ENCODE measurements around the gene ASPG. TPM values are rescaled to one million over a fixed set of nuclear protein-coding genes. Genes with fewer than 3 reads are reported as not detected.

The ASPG gene
- total RNA-seq, 1 experiment from 2014 or later: not detected

GRCh38 chr14:104081261-104081835, 4.2 kb upstream of the ASPG start:
- TF ChIP-seq CTCF (IDR thresholded peaks at IDR 0.05; ENCODE audit: unreplicated experiment): no peak
- Mint-ChIP-seq H3K27ac (ENCODE audit: unreplicated experiment) (no peak overlapping the region), H3K27me3 (ENCODE audit: unreplicated experiment) (peaks cover 63% of the 10 kb centered on the region), H3K36me3 (ENCODE audit: insufficient read depth, unreplicated experiment) (no peaks in the 10 kb centered on the region), H3K4me1 (ENCODE audit: low read depth, unreplicated experiment) (no peaks in the 10 kb centered on the region), H3K4me3 (ENCODE audit: low read depth, unreplicated experiment) (no peak overlapping the region), H3K9me3 (ENCODE audit: low read depth, unreplicated experiment) (no peaks in the 10 kb centered on the region)
- intact Hi-C loops (cut with micrococcal nuclease; ENCODE audit: unreplicated experiment): no loop called here
- no peak for DNase-seq
- BruUV-seq (replicated peaks): no TSS peak
- CTCF ChIA-PET: no interaction called here

GRCh38 chr14:104081951-104082464, 3.5 kb upstream of the ASPG start:
- H3K4me3 Mint-ChIP-seq (ENCODE audit: low read depth, unreplicated experiment): no peak overlapping the region
- H3K9me3 Mint-ChIP-seq (ENCODE audit: low read depth, unreplicated experiment): no peaks in the 10 kb centered on the region
- H3K27me3 Mint-ChIP-seq (ENCODE audit: unreplicated experiment): peaks cover 61% of the 10 kb centered on the region
- no peaks in the 10 kb centered on the region for H3K4me1 Mint-ChIP-seq (ENCODE audit: low read depth, unreplicated experiment)
- no peaks in the 10 kb centered on the region for H3K36me3 Mint-ChIP-seq (ENCODE audit: insufficient read depth, unreplicated experiment)
- BruUV-seq (replicated peaks): no TSS peak
- intact Hi-C loops (cut with micrococcal nuclease; ENCODE audit: unreplicated experiment): no loop called here
- H3K27ac Mint-ChIP-seq (ENCODE audit: unreplicated experiment): no peak overlapping the region
- DNase-seq: no peak
- CTCF ChIA-PET: no interaction called here
- TF ChIP-seq CTCF (IDR thresholded peaks at IDR 0.05; ENCODE audit: unreplicated experiment): no peak

- no peak for TF ChIP-seq CTCF (IDR thresholded peaks at IDR 0.05; ENCODE audit: unreplicated experiment)
- H3K27ac Mint-ChIP-seq (ENCODE audit: unreplicated experiment): no peak overlapping the region
- H3K4me3 Mint-ChIP-seq (ENCODE audit: low read depth, unreplicated experiment): no peak overlapping the region
- H3K36me3 Mint-ChIP-seq (ENCODE audit: insufficient read depth, unreplicated experiment): no peaks in the 10 kb centered on the region
- peaks cover 68% of the 10 kb centered on the region for H3K27me3 Mint-ChIP-seq (ENCODE audit: unreplicated experiment)
- no peak for DNase-seq
- H3K9me3 Mint-ChIP-seq (ENCODE audit: low read depth, unreplicated experiment): no peaks in the 10 kb centered on the region
- intact Hi-C loops (cut with micrococcal nuclease; ENCODE audit: unreplicated experiment): no loop called here
- no peaks in the 10 kb centered on the region for H3K4me1 Mint-ChIP-seq (ENCODE audit: low read depth, unreplicated experiment)
- BruUV-seq (replicated peaks): no TSS peak
- CTCF ChIA-PET: no interaction called here
These were observed 2.7 kb upstream of the ASPG start for GRCh38 chr14:104082807-104083206.

- peaks cover 69% of the 10 kb centered on the region for H3K27me3 Mint-ChIP-seq (ENCODE audit: unreplicated experiment)
- DNase-seq: no peak
- no peak overlapping the region for H3K27ac Mint-ChIP-seq (ENCODE audit: unreplicated experiment)
- no peak for TF ChIP-seq CTCF (IDR thresholded peaks at IDR 0.05; ENCODE audit: unreplicated experiment)
- H3K4me1 Mint-ChIP-seq (ENCODE audit: low read depth, unreplicated experiment): no peaks in the 10 kb centered on the region
- no peaks in the 10 kb centered on the region for H3K9me3 Mint-ChIP-seq (ENCODE audit: low read depth, unreplicated experiment)
- H3K36me3 Mint-ChIP-seq (ENCODE audit: insufficient read depth, unreplicated experiment): no peaks in the 10 kb centered on the region
- BruUV-seq (replicated peaks): no TSS peak
- intact Hi-C loops (cut with micrococcal nuclease; ENCODE audit: unreplicated experiment): no loop called here
- CTCF ChIA-PET: no interaction called here
- no peak overlapping the region for H3K4me3 Mint-ChIP-seq (ENCODE audit: low read depth, unreplicated experiment)
These were observed 1.1 kb upstream of the ASPG start for GRCh38 chr14:104084251-104085002.

Data from Calu3 (cell line).